Glomerular visceral epithelial cell (primary cell): ENCODE measurements around the gene CD6.
A peak's percentile ranks its signal among the peaks of the same experiment; 100 is the strongest.

Experiments
- DNase-seq: peaks from one replicate; pipeline ENCODE4 v3.0.0-alpha.2; 2016; ENCODE audit errors: extremely low spot score

Gene CD6

DNA sequence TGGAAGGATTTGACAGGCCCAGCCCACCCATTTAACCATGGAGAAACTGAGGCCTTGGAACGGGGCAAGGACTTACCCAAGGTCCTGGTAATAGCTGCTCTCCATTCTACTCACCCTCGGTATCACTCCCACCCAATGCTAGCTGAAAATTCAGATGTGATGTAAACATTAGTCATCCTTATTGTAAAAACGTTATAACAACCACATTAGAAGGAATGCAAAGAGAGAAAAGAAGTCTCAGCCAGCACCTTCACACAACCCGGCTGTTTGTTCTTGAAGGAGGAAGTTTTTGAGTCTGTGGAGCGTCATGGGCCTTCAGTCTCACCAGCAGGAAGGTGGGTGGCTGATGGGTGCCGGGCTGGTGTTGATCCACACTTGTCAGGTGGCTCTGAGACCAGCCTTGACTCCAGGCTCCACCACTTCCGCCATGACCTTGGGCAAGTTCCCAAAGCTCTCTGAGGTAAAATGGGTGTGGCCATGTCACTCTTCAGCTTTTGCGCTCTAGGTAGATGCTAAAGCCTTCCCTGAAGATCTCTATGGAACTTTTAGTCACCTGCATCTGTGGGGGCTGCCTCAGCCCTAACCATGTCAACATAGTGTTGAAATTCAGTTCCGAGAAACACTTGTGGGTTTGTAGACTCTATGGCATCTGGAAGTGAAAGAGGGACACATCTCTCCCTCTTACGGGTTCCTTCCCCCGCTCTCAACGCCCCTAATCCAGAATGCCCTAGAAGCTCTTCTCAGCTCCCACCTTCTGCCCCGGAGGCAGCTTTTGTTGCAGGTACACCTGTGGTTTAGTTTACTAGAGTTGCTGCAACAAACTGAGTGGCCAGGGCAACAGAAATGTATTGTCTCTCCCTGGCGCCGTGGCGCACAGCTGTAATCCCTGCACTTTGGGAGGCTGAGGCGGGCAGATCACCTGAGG lies 14.8 kb downstream of the CD6 start:
- peak; percentile 1 for DNase-seq

- no peak for DNase-seq
Observed at GRCh38 chr11:60987577-60988277, 16.2 kb downstream of the CD6 start.

DNA sequence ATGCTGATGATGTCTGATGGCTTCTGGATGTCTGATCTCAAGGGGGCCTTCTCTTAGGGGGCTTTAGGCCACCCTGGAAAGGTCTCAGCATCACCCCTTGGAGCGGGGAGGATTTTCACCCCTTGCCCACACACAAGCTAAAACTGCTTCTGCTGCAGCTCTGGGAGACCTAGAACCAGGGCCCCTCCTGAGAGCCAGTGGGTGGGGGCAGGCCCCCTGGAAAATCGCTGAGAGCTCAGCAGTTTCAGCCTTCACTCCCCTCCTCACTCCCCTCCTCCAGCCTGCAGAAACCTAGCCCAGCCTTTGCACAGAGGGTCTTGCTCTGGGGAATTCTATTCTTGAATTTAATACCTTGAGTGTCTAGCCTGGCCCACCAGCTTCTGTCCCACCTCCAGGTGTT lies 17.2 kb downstream of the CD6 start:
- no peak for DNase-seq

DNA sequence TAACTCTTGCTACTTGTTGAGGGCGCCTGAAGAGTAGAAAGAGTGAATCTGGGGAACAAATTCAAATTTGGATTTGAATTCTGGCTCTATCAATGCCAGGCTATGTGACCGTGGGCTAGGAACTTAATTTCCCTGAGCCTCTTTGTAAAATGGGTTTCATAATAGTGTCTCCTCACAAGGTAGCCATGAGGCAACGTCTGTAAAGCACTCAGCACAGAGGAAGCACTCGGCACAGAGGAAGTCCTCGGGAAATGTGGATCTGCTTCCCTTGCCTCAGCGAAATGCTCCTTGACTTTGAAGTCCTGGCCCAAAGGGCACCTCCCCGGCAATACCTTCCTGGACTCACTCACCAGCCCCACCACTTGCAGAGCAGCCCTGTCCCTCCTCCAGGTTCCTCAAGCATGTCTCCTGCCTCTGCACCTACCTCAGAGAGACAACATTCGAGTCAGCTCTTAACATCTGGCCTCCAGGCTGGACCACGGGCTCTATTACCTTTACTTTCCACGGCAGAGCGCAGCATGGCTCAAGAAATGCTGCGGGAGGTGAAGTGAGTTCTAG lies 17.7 kb downstream of the CD6 start:
- no peak for DNase-seq

DNA sequence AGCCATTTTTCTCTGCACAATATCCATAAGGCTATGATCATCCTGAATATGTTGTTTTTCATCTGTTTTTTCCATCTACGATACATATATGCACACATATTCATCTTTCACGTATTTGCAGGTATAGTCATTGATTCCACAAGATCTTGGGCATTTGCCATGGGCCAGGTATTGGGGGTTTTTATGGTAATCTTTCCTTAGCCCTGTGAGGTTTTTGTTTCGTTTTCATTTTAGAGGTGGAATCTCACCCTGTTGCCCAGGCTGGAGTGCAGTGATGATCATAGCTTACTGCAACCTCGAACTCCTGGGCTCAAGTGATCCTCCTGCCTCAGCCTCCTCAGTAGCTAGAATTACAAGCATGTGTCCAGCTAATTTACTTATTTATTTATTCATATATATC lies 20.0 kb downstream of the CD6 start:
- no peak for DNase-seq

DNA sequence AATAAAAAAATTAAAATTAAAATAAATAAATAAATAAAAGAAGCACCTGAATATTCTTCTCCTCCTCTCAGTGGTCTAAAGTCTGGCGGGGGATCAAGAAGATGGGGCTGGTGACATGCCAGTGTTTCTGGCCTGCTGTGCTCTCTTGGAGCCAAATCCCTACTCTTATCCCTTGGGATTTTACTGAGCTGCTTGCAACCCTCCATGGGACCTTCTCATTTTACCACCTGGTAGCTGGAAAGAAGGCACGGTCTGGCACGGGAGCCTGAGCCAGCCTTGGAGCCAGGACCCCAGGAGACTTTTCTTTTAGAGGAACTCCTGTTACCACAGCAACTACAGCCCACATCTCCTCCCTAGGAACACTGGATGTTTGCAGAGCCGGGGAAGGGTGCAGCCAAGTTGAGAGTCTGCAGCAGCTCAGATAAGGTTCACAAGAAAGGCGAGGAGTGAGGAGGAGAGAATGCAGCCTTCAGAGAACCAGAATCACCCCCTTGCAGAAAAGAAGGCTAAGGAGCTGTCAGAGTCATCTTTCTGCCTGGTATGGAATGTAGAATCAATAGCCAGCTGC lies 21.4 kb downstream of the CD6 start:
- no peak for DNase-seq

GRCh38 chr11:60993615-60994014 lies 22.1 kb downstream of the CD6 start:
- DNase-seq: no peak

GRCh38 chr11:60994541-60995080 lies 23.1 kb downstream of the CD6 start:
- DNase-seq: no peak

DNA sequence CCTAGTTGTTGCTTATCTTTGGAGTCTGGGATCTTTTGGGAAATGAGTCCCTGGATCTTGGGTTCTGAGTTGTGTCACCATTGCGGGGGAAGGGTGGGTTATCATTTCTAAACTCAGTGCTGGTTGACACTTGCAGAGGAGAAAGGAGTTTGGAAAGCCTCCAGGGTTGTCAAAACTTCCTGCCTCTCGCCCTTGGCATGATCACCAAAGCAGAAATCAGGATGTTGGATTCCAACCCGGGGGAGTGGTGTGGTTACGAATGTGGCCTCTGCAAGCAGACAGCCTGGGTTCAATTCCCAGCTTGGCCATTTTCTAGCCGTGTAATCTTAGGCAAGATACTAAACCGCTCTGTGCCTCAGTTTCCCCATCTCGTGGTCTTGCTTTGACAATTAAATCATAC lies 24.3 kb downstream of the CD6 start:
- no peak for DNase-seq

DNA sequence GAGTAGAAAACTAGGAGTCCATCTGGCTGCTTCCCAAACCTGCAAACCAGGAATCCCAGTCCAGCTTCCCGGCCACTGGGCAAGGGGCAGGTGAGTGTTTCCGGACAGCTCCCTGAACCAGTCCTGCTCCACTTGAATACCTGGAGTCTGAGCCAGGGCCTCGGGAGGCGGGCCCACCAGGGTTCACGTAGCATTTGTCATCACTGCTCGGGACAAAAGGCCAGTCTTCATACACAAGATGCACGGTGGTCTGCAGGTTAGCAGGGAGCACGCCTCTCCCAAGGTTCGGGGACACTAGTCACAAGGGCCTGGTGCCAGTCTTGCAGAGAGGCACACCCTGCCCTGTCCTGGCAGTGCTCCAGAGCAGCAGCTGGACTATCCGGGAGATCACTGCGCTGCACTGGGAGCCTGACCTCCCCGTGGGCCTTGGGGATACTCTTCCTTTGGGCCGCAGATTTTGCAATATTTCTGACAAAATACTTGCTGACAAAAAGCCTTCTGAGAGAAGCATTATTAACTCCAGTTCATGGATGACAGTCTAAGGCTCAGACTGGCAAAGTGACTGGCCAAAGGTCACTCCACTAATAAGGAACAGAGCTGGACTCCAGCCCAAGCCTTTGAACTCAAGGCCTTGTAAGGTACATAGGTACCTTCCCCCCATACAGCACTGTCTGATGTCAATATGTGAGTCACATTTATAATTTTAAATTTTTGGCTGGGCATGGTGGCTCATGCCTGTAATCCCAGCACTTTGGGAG lies 25.1 kb downstream of the CD6 start:
- DNase-seq: no peak

DNA sequence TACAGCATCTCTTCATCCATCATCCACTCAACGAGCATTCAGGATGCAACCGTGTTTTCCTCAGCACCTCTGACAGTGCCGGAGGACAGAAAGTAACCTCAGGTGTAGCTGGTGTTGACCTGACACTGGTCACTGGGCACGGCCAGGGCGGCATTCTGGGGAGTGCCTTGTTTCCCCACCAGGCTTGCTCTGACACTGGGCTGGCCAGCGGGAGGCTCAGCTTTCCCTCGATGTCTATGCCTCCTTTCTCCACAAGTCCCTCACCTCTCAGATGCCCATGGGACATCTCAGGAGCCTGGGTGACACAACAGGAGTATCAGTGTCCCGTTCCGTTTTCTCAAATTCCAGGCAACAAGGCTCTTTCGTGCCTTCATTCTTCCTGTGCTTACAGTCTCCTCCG lies 28.9 kb downstream of the CD6 start:
- no peak for DNase-seq

DNA sequence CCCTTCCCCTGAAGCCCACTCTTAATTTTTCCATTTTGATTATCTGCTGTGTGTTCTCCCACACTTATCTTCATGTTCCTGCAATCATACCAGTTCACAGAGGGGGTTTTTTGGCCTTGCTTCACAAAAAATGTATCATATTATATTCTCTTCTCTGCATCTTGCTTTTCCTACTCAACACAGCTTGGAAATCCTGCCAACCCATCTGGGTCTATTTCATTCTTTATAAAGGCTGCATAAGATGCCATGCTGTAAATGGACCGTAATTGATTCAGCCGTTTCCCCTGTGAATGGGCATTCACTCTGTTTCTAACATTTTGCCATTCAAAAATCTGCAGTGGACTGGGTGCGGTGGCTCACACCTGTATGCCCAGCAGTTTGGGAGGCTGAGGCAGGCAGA lies 30.5 kb downstream of the CD6 start:
- no peak for DNase-seq

DNA sequence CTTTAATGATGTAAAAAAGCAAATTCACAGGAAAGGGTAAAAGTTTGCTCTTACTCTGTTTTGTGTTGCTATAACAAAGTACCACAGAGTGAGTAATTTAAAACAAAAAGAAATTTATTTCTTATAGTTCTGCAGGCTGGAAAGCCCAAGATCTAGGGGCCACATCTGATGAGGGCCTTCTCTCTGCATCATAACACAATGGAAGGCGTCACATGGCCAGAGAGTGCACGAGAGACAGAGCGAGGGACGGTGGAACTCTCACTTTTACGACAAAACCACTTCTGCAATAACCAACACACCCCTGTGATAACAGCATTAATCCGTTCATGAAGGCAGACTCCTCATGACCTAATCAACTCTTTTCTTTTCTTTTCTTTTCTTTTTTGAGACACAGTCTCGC lies 31.1 kb downstream of the CD6 start:
- no peak for DNase-seq

- peak; percentile 22 for DNase-seq
Observed at GRCh38 chr11:61004180-61004611, 32.7 kb downstream of the CD6 start.

GRCh38 chr11:61004761-61005181 lies 33.3 kb downstream of the CD6 start:
- no peak for DNase-seq

GRCh38 chr11:61007383-61007955 lies 36.0 kb downstream of the CD6 start:
- DNase-seq: no peak

GRCh38 chr11:61007956-61008896 lies 36.7 kb downstream of the CD6 start:
- DNase-seq: no peak

GRCh38 chr11:61008971-61009370 lies 37.5 kb downstream of the CD6 start:
- DNase-seq: no peak

DNA sequence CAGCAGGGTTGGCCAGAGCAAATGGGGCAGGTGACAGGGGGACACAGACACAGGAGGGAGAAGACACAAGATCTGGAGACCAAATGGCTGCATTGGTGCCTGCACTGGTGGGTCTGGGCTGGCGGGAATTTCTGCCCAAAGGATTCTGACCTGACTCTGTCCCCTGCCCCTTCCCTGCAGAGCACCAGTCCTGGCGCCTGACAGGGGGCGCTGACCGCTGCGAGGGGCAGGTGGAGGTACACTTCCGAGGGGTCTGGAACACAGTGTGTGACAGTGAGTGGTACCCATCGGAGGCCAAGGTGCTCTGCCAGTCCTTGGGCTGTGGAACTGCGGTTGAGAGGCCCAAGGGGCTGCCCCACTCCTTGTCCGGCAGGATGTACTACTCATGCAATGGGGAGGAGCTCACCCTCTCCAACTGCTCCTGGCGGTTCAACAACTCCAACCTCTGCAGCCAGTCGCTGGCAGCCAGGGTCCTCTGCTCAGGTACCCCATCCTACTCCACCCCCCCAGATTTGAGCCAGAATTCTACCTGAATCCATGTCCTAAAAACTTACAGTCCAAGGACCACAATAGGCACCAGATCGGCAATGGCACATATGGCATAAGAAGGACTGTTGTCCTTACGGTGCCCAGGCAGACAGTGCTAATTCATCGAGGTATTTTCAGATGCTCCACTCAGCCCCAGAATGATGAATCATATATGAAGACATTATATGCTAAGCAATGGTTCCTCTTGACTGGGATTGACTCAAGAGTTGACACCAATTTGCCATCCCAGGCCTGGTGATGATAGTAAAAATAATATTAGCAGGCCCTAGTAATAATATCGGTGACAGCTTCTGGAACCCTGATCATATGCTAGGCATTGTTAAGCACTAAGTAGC lies 38.2 kb downstream of the CD6 start:
- DNase-seq: no peak
